ENCODE results near the gene FARSA. TPM values are rescaled to one million over a fixed set of nuclear protein-coding genes. Genes with fewer than 3 reads are reported as not detected.

The FARSA gene
- total RNA-seq, 3 donors from 2014 or later = 26.1 to 53.7 (median 40.7) TPM

- H3K27ac ChIP-seq = peak overlapping the region in 1 of 2 donors; percentile 9
- TF ChIP-seq POLR2A (IDR thresholded peaks at IDR 0.05) = no peak
- TF ChIP-seq CTCF (IDR thresholded peaks at IDR 0.05) = no peak
- TF ChIP-seq POLR2AphosphoS5 (IDR thresholded peaks at IDR 0.05) = no peak
- intact Hi-C loops (cut with DNase I; ENCODE audit: low total_unique reads) = no loop called here
These were observed 41.8 kb upstream of the FARSA start for GRCh38 chr19:12975221-12975741.

GRCh38 chr19:12974301-12975220 is 41.0 kb upstream of the FARSA start:
- H3K9me3 ChIP-seq = no peaks in the 10 kb centered on the region
- H3K4me1 ChIP-seq = no peaks in the 10 kb centered on the region
- no peak for TF ChIP-seq POLR2AphosphoS5 (IDR thresholded peaks at IDR 0.05)
- TF ChIP-seq POLR2A (IDR thresholded peaks at IDR 0.05) = no peak
- TF ChIP-seq CTCF (IDR thresholded peaks at IDR 0.05) = no peak
- intact Hi-C loops (cut with DNase I; ENCODE audit: low total_unique reads) = no loop called here
- H3K36me3 ChIP-seq = no peaks in the 10 kb centered on the region
- no peak overlapping the region for H3K4me3 ChIP-seq
- peak overlapping the region in 1 of 2 donors; percentile 9 for H3K27ac ChIP-seq
- DNase-seq (ENCODE audit: low spot score in 2 of 2) = no peak
- no peaks in the 10 kb centered on the region for H3K27me3 ChIP-seq

More at GRCh38 chr19:12975221-12975741, 41.8 kb upstream of the FARSA start:
- Histone ChIP-seq H3K9me3 (no peaks in the 10 kb centered on the region), H3K36me3 (no peaks in the 10 kb centered on the region), H3K27me3 (no peaks in the 10 kb centered on the region), H3K4me3 (no peak overlapping the region), H3K4me1 (no peaks in the 10 kb centered on the region)
- no peak for DNase-seq (ENCODE audit: low spot score in 2 of 2)

GRCh38 chr19:12973236-12973635 is 39.7 kb upstream of the FARSA start:
- Histone ChIP-seq H3K4me1 (no peaks in the 10 kb centered on the region), H3K36me3 (no peaks in the 10 kb centered on the region), H3K27me3 (no peaks in the 10 kb centered on the region), H3K4me3 (no peak overlapping the region), H3K27ac (no peak overlapping the region), H3K9me3 (no peaks in the 10 kb centered on the region)
- no peak for DNase-seq (ENCODE audit: low spot score in 2 of 2)
- TF ChIP-seq CTCF (IDR thresholded peaks at IDR 0.05) = no peak
- TF ChIP-seq POLR2AphosphoS5 (IDR thresholded peaks at IDR 0.05) = no peak
- no peak for TF ChIP-seq POLR2A (IDR thresholded peaks at IDR 0.05)
- intact Hi-C loops (cut with DNase I; ENCODE audit: low total_unique reads) = no loop called here

GRCh38 chr19:12970070-12970820 is 36.7 kb upstream of the FARSA start:
- Histone ChIP-seq H3K36me3 (no peaks in the 10 kb centered on the region), H3K9me3 (no peaks in the 10 kb centered on the region), H3K27me3 (no peaks in the 10 kb centered on the region), H3K27ac (no peak overlapping the region), H3K4me1 (no peaks in the 10 kb centered on the region), H3K4me3 (no peak overlapping the region)
- DNase-seq (ENCODE audit: low spot score in 2 of 2) = no peak
- intact Hi-C loops (cut with DNase I; ENCODE audit: low total_unique reads) = no loop called here
- TF ChIP-seq POLR2A (IDR thresholded peaks at IDR 0.05) (no peak), CTCF (IDR thresholded peaks at IDR 0.05) (no peak), POLR2AphosphoS5 (IDR thresholded peaks at IDR 0.05) (no peak)
